Esophagus muscularis mucosa (tissue), 4 donors: ENCODE measurements around the gene FOXK1.

Experiments used
- CTCF ChIP-seq, 3 experiments: fragments of 200-600 bp in 2 of 3; fragments of 450-650 bp in 1 of 3; sonication (generic) in 2 of 3; IDR thresholded peaks; one replicate each; pipeline ENCODE4 v1.5.1; 2017 to 2019; ENCODE audit warnings: antibody characterized with exemption in 3 of 3, mild to moderate bottlenecking in 2 of 3, moderate library complexity in 1 of 3
- EP300 ChIP-seq: sonication (generic); formaldehyde crosslinking; IDR thresholded peaks from one replicate; pipeline ENCODE4 v1.6.1; 2017; ENCODE audit warnings: antibody characterized with exemption
- POLR2A ChIP-seq: fragments of 450-650 bp; IDR thresholded peaks from one replicate; pipeline ENCODE4 v1.6.1; 2017; ENCODE audit warnings: antibody characterized with exemption, moderate library complexity, mild to moderate bottlenecking, low read depth
- POLR2AphosphoS5 ChIP-seq, 2 donors: sonication (generic); formaldehyde crosslinking; IDR thresholded peaks; one replicate each; pipeline ENCODE4 v1.6.1; 2017; ENCODE audit warnings: antibody characterized with exemption in 2 of 2

GRCh38 chr7:4753598-4754432 lies 71.7 kb downstream of the FOXK1 start:
- TF ChIP-seq CTCF (IDR thresholded peaks at IDR 0.05) (peak; percentile 87 to 94 (median 93)), POLR2AphosphoS5 (IDR thresholded peaks at IDR 0.05) (peak; percentile 35 to 63), POLR2A (no peak), EP300 (no peak)
